Stimulated activated CD4-positive, alpha-beta T cell treated with anti-CD3 and anti-CD28 coated beads, TNF-alpha, amount 100 ng/mL, for 4 hours (primary cell): ENCODE results near the gene TDRD1.

Experiments used
- DNase-seq, 3 experiments: peaks; one replicate each; pipeline ENCODE4 v3.0.0-alpha.2; 2020; ENCODE audit warnings: low read depth in 3 of 3

The TDRD1 gene

GRCh38 chr10:114174695-114175188 lies 4.4 kb upstream of the TDRD1 start:
- no peak for DNase-seq

- no peak for DNase-seq
Observed at GRCh38 chr10:114175667-114176066, 3.5 kb upstream of the TDRD1 start.

- DNase-seq: no peak
Observed at GRCh38 chr10:114176511-114176910, 2.6 kb upstream of the TDRD1 start.

- no peak for DNase-seq
Observed at GRCh38 chr10:114179747-114180146, 594 bp downstream of the TDRD1 start.

- DNase-seq: no peak
Observed at GRCh38 chr10:114180937-114181336, 1.8 kb downstream of the TDRD1 start.

GRCh38 chr10:114181971-114182370 lies 2.8 kb downstream of the TDRD1 start:
- no peak for DNase-seq

- no peak for DNase-seq
Observed at GRCh38 chr10:114183563-114183962, 4.4 kb downstream of the TDRD1 start.

GRCh38 chr10:114184276-114184675 lies 5.1 kb downstream of the TDRD1 start:
- no peak for DNase-seq

GRCh38 chr10:114188001-114188400 lies 8.8 kb downstream of the TDRD1 start:
- no peak for DNase-seq

GRCh38 chr10:114188900-114189299 lies 9.7 kb downstream of the TDRD1 start:
- no peak for DNase-seq

- DNase-seq: no peak
Observed at GRCh38 chr10:114189700-114190099, 10.5 kb downstream of the TDRD1 start.

GRCh38 chr10:114195079-114195478 lies 15.9 kb downstream of the TDRD1 start:
- no peak for DNase-seq

- no peak for DNase-seq
Observed at GRCh38 chr10:114199239-114199638, 20.1 kb downstream of the TDRD1 start.

- no peak for DNase-seq
Observed at GRCh38 chr10:114202812-114203211, 23.7 kb downstream of the TDRD1 start.

GRCh38 chr10:114206902-114207301 lies 27.7 kb downstream of the TDRD1 start:
- no peak for DNase-seq

GRCh38 chr10:114207349-114207748 lies 28.2 kb downstream of the TDRD1 start:
- DNase-seq: no peak

GRCh38 chr10:114208351-114208750 lies 29.2 kb downstream of the TDRD1 start:
- no peak for DNase-seq

GRCh38 chr10:114212153-114212552 lies 33.0 kb downstream of the TDRD1 start:
- no peak for DNase-seq

GRCh38 chr10:114215033-114215432 lies 35.9 kb downstream of the TDRD1 start:
- DNase-seq: no peak

- no peak for DNase-seq
Observed at GRCh38 chr10:114220281-114220680, 41.1 kb downstream of the TDRD1 start.

GRCh38 chr10:114221235-114221634 lies 42.1 kb downstream of the TDRD1 start:
- no peak for DNase-seq

GRCh38 chr10:114223066-114223465 lies 43.9 kb downstream of the TDRD1 start:
- DNase-seq: no peak

GRCh38 chr10:114228156-114228555 lies 49.0 kb downstream of the TDRD1 start:
- no peak for DNase-seq

GRCh38 chr10:114232561-114233176 lies 53.5 kb downstream of the TDRD1 start:
- DNase-seq: no peak
